Kidney glomerular epithelial cell (primary cell): ENCODE results near the gene LCA5.
A peak's percentile ranks its signal among the peaks of the same experiment; 100 is the strongest.
"Not testable (repeated sequence)": the region's sequence is repeated elsewhere in the genome, so short reads cannot be mapped to it uniquely, and the experiment has no call there.

ENCODE experiments used
- DNase-seq: peaks from one replicate; lab custom pipeline; 2025; lab: John Stamatoyannopoulos, UW

Gene LCA5

DNA sequence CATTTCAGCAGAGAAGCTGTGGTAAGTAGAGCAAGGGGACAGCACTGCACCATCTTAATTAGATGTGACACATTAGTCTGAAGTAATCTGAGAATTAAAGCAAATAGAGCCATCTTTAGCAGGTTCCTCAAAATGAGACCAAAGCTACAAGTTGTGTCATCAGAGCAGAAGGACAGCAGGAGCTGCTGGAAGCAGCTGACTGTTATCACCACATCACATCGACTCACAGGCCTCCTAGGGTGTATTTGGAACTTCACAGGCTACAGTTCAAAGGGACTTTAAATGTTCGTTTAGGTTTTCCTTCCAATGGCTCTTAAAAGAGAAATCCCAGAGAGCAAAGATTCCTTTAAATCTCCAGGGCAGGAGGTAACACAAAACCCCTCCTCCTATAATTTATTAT, 69.5 kb downstream of the LCA5 start:
- DNase-seq: no peak

DNA sequence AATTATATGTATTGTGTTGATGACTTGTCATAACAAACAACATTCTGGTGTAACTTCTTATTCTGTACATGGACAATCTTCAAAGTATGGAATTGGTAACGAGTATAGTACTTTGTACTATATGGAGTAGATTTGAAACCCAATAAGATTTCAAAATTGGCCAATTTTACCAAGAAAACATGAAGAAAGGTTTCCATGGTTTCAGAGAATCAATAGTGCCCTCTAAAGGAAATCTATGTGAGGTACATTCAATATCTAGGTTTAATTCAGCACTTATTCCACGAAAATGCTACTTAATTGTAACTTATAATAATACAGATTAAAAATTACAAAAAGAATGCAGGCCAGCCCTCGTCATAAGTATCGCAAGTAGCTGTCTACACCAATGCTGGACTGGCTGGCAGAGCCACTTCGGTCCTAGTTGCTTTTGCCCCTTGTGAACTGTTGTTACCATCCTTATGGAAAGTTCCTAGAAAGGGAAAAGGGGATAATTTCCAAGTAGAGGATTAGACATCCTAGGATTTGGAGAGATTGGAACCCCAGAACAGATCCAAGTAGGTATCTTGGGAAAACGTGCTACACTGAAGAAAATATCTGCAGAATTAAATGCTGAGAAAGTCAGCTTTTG, 70.9 kb downstream of the LCA5 start:
- peak; percentile 19 for DNase-seq

DNA sequence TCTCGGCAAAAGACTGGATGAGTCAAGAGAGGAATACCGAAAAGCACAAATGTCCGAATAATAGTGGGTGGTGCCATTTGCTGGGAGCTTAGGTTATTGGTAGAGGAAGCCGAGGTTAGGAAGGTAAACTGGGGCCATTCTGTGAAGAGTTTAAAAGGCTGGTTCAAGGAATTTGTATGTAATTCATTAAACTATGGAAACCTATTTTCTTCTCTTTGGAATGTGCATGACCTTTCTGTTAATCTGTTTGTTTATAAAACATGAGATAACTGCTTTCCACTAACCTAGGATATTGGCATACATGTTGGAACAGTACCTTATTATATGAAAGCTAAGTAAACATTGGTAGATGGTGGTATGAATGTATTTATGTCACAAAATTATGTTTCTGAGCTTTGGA, 71.8 kb downstream of the LCA5 start:
- DNase-seq: no peak

DNA sequence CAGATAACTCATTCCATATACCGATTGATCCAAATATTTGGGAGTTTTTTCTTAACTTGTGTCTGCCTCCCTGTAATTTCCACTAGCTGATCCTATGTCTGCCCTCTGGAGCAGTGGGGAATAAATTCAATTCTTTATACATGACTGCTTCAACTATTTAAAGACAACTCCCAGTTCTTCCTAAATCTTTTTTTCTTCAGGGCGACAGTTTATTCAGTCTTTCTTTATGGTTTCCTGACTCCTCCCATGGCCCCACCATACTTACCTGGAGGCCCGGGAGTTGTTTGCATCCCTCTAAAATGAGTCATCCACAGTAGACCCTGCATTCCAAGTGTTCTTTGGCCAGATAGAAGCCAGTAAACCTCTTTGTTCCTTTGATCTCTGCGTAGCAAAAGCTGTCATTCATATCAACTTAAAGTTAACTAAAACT, 73.6 kb downstream of the LCA5 start:
- DNase-seq: peak; percentile 94

DNA sequence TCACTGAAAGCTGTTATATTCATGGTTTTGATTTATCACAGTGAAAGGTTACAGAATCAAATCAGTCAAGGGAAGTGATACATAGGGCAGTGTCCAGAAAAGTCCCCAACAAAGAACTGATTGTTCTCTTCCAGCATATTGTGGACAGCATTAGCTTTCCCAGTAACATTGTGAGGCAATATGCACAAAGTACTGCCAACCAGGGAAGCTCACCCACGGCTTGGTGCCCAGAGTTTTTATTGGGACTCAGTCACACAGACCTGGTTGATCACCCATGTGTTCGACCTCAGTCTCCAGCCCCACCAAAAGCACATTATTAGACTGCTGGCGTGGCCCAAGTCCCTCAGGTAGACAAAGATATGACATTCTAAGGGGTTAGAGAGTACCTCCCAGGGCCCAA, 76.0 kb downstream of the LCA5 start:
- DNase-seq: no peak

DNA sequence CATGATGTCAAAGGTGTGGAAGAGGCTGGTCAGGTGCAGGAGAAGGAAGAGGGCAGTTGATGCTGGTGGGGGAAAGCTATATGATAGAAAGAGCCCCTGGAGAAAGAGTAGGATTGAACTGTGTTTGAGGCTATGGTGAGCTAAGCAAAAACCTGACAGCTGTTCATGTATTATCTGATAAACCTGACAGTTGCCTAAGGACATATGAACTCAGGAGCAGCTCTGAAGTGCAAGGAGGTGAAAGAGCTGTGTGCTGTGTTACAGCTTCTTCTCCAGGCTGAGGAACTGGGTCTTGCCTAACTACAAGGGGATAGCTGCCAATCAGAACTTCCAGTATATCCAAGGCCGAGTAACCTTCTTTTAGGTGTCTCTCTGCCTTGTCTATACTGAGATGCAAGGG, 81.8 kb downstream of the LCA5 start:
- no peak for DNase-seq

DNA sequence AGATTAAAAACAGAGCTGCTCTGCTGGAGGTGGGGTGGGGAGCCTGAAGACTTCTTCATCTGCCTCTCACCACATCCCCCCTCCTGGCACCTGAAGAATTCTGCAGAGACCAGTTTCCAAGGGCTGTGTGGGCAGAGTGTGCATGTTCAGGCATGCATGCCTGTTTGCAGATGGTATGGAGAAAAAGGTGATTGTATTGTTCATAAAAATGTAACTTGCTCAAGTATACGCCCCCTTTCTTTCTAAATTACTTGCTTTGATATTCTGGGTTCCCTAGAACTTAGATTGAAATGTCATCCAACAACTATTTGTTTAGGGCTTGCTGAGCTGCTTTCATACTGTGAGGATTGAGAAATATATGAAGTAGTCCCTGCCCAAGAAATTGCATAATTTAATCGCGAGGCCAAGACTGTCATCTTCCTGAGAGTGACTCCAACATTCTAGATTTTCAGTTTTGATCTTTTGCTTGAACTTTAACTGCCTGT, 83.6 kb downstream of the LCA5 start:
- peak; percentile 58 for DNase-seq

DNA sequence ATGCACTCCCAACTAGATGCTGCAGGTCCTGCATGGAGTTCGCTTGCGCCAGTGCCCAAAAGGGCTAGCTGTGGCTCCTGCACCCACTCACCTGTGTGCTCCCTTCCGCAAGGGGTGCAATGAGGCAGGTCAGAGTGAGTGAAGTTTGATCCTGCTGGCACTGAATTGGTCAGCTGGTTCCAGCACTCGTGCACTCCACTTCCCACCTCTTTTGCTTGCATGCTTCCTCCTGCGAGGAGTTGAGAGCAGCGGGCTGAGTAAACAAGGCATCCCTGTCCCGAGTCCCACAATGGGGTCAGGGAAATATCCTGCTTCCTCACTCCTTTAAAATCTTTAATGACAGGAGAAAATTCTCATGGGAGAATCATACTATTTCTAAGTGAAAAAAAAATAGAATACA, 86.2 kb downstream of the LCA5 start:
- no peak for DNase-seq

DNA sequence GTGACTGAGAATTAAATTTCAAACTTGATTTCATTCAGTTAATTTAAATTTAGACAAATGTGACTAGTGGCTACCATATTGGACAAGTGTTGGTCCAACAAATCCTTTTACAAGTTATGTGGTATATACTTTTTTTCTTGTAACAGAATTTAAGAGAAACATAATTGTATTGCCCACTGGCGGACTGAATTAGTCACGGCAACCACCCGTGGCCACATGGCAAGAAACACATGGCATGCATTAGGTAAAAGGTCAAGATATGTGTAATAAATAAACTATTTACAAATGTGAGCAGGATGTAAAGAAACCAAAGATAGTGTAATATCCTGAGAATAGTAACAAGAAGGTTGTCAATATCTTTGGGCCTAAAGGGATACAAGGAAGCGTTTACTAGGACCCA, 91.2 kb downstream of the LCA5 start:
- no peak for DNase-seq

DNA sequence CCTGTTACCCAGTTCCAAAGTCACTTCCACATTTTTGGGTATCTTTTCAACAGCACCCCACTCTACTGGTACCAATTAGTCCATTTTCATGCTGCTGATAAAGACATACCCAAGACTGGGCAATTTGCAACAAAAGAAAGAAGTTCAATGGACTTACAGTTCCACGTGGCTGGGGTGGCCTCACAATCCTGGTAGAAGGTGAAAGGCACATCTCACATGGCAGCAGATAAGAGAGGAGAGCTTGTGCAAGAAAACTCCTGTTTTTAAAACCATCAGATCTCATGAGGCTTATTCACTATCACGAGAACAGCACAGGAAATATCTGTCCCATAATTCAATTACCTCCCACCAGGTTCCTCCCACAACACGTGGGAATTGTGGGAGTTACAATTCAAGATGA, 93.4 kb downstream of the LCA5 start:
- not testable (repeated sequence) for DNase-seq

DNA sequence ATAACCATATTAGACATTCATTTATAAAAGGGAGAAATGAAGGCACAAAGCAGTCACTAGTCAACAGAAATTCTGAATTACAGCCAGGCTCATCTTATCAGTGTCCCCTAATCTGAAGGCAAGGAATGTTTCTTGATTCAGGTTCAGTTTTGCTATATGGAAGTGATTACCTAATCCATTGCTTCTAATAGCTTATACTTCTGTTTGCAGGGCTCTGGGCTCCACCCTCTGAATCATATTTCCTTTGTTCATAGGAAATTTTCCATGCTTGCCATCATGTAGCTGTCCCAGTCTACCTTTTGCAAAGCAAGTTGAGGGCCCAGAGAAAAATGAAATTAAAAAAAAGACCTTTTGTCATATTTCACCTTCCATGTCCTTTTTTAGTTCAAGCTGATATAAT, 96.0 kb downstream of the LCA5 start:
- no peak for DNase-seq

DNA sequence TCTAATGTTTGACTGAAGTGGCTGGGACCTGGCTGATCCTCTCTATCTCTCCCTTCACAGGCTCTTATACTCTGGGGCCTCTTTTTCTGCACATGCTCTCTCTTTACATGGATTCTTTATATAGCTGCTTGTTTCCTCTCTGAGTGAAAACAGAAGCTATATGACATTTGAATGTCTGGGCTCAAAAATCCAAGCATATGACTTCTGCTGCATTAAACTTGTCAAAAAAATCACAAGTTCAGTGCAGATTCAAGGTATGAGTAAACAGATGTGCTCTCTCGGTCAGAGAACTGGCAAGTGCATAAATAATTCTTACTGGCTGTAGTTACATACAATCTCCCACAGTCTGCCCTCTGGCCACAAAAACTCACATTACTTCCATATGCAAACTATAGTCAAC, 96.6 kb downstream of the LCA5 start:
- no peak for DNase-seq

DNA sequence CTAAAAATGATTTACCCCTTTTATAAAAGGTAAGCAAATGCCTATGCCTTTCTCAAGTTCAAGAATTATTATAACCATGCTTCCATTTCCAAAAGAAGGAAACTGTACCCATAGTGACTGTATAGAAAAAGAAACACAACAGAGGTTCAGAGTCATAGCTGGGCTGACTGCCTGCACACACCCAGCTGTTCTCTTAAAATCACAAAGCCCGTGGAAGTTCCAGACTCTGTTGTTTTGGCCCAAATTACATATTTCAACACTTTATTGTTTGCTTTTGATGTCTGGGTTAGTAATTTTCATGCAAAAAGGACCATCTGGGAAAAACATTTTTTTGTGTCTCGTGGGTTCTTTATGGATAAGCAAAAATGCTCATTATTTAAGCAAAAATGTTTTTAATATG, 99.2 kb downstream of the LCA5 start:
- DNase-seq: no peak

DNA sequence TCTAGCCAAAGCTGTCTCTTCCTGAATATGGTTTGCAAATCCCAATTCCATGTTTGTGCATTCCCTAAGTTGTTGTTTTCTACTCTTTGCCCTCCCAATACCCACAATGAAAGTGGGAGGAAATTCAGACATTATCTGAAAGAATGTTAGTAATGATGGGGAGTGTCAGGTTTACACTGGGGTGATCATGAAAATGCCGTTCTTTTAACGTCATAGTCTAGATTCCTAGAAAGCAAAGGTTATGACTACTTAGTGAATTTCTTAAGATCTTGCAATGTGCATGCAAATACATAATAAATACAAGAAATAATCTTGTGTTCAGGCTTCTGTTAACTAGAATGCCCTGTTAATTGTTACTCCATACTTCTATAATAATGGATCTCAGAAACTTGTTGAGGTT, 101.0 kb downstream of the LCA5 start:
- DNase-seq: peak; percentile 82

DNA sequence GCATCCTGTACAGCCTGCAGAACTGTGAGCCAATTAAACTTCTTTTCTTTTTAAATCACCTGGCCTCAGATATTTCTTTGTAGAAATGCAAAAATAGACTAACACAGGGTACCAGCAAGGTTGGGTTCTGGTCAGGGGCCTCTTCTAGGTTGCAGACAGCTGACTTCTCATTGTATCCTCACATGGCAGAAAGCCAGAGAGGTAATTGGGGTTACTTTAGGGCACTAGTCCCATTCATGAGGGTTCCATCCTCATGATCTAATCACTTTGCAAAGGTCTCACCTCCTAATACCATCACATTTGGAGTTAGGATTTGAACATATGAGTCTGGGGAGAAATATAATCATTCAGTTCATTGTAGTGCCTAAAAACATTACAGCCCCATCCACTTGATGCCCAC, 101.5 kb downstream of the LCA5 start:
- DNase-seq: no peak
